Mucosa of rectum (tissue), 2 donors: ENCODE results near the gene ERLEC1.
A peak's percentile ranks its signal among the peaks of the same experiment; 100 is the strongest.
"Not testable (repeated sequence)": the region's sequence is repeated elsewhere in the genome, so short reads cannot be mapped to it uniquely, and the experiment has no call there.

Source experiments
- H3K27ac ChIP-seq, 2 donors: one replicate each; pipeline ENCODE4 v1.7.0; 2013; ENCODE audit warnings: inconsistent platforms in 2 of 2, low read depth in 2 of 2, low read length in 2 of 2
- H3K27me3 ChIP-seq, 2 donors: one replicate each; pipeline ENCODE4 v1.7.0; 2013; ENCODE audit warnings: low read length in 2 of 2; ENCODE audit not compliant: control insufficient read depth in 2 of 2, insufficient read depth in 2 of 2
- H3K36me3 ChIP-seq, 2 donors: one replicate each; pipeline ENCODE4 v1.7.0; 2013; ENCODE audit warnings: low read length in 2 of 2; ENCODE audit not compliant: control insufficient read depth in 2 of 2, insufficient read depth in 2 of 2
- H3K4me1 ChIP-seq, 2 donors: one replicate each; pipeline ENCODE4 v1.7.0; 2013; ENCODE audit warnings: low read length in 2 of 2, mild to moderate bottlenecking in 1 of 2; ENCODE audit not compliant: control insufficient read depth in 2 of 2, insufficient read depth in 2 of 2
- H3K4me3 ChIP-seq, 2 donors: one replicate each; pipeline ENCODE4 v1.7.0; 2013; ENCODE audit warnings: low read length in 2 of 2
- H3K9ac ChIP-seq, 2 donors: one replicate each; pipeline ENCODE4 v1.7.0; 2013; ENCODE audit warnings: low read length in 2 of 2, low read depth in 1 of 2, mild to moderate bottlenecking in 1 of 2
- H3K9me3 ChIP-seq, 2 donors: one replicate each; pipeline ENCODE4 v1.7.0; 2013; ENCODE audit warnings: low read length in 2 of 2; ENCODE audit not compliant: control insufficient read depth in 2 of 2
- donor health status: healthy.
- donor health status: Normal muscosa, but diverticular disease.

ERLEC1 gene

DNA sequence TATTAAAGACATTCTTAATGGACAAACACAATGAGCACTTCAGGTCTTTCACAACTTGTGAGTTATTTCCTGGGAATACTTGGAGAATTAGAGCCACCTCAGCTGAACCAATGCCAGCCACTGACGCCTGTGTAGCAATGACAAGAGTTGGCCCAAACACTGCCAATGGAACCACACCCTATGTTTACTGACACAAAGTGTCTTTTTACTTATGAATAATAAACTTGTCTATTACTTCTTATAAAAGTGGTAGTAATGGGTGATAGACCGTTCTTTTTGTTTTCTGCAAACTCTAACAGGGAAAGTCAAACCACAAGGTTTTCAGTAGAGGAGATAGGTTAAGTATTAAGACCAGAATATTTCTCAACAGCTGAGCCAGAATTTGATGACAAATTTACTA is 31.7 kb upstream of the ERLEC1 start:
- Histone ChIP-seq H3K27ac (no peak overlapping the region), H3K4me1 (no peaks in the 10 kb centered on the region), H3K9me3 (no peaks in the 10 kb centered on the region), H3K36me3 (peaks cover 6% of the 10 kb centered on the region in 2 donors), H3K9ac (no peak overlapping the region), H3K27me3 (no peaks in the 10 kb centered on the region), H3K4me3 (no peak overlapping the region)

DNA sequence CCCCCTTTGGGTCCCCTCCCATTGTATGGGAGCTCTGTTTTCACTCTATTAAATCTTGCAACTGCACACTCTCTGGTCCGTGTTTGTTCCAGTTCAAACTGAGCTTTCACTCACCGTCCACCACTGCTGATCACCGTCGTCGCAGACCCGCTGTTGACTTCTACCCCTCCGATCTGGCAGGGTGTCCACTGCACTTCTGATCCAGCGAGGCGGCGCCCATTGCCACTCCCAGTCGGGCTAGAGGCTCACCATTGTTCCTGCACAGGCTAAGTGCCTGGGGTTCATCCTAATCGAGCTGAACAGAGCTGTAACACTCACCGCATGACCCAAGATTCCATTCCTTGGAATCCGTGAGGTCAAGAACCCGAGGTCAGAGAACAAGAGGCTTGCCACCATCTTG is 30.2 kb upstream of the ERLEC1 start:
- Histone ChIP-seq H3K27me3 (no peaks in the 10 kb centered on the region), H3K4me3 (no peak overlapping the region), H3K9ac (no peak overlapping the region), H3K9me3 (no peaks in the 10 kb centered on the region), H3K36me3 (peaks cover 4 to 6% of the 10 kb centered on the region in 2 donors), H3K4me1 (no peaks in the 10 kb centered on the region), H3K27ac (no peak overlapping the region)

- not testable (repeated sequence) for H3K4me3 ChIP-seq, H3K27ac ChIP-seq, H3K9ac ChIP-seq, H3K4me1 ChIP-seq, H3K9me3 ChIP-seq, H3K36me3 ChIP-seq, H3K27me3 ChIP-seq
Observed at GRCh38 chr2:53757206-53757605, 29.6 kb upstream of the ERLEC1 start.

GRCh38 chr2:53765767-53766166 is 21.1 kb upstream of the ERLEC1 start:
- no peak overlapping the region for H3K9ac ChIP-seq
- H3K36me3 ChIP-seq: peaks cover 0 to 4% of the 10 kb centered on the region in 2 donors
- no peaks in the 10 kb centered on the region for H3K9me3 ChIP-seq
- no peaks in the 10 kb centered on the region for H3K27me3 ChIP-seq
- H3K27ac ChIP-seq: no peak overlapping the region
- no peak overlapping the region for H3K4me3 ChIP-seq
- peaks cover 5 to 10% of the 10 kb centered on the region in 2 donors for H3K4me1 ChIP-seq

DNA sequence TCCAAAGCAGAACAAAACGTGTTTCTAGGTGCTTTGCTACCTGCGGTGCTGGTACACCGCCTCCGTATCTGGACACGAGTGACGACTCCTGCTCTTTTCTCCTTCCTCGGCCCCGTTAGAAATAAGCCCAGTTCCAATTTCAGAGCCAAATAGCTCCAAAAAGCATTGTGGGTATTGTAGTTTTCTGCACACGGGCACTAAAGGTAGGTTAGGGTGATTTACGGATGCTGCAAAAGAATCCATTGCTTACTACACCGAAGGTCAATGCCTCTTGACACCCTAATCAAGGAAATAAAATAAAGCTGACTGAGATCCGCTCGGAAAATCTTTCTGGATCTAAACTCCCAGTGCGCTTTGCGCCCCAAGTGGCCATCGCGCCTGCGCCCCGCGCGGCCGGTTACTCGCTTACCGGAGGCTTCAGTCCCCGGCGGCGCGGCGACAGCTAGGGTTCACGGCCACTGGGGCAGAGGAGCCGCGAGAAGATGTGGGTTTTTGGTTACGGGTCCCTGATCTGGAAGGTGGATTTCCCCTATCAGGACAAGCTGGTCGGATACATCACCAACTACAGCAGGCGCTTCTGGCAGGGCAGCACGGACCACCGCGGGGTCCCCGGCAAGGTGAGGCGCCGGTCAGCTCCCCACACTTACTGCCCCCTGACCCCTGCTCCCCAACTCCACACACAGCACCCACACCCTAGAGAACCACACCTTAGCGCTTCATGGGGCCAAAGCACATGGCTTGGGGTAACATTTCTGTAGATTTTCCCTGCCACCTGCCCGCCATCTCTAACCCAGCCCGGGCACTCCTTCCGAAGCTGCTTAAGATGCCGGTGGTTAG is 19.2 kb upstream of the ERLEC1 start, which contains the start of gene CHAC2:
CHAC2 (plus strand) TSS at position 400 of the 837 bp plus-strand sequence; CDS start at position 483, 83 bp downstream.
- Histone ChIP-seq H3K9me3 (no peaks in the 10 kb centered on the region), H3K4me3 (peak within 1 kb of the TSS; percentile 77 to 91), H3K4me1 (peaks cover 5 to 10% of the 10 kb centered on the region in 2 donors), H3K27me3 (no peaks in the 10 kb centered on the region), H3K9ac (peak within 1 kb of the TSS; percentile 68 to 72), H3K36me3 (peaks cover 0 to 4% of the 10 kb centered on the region in 2 donors), H3K27ac (peak within 1 kb of the TSS; percentile 45 to 72)

DNA sequence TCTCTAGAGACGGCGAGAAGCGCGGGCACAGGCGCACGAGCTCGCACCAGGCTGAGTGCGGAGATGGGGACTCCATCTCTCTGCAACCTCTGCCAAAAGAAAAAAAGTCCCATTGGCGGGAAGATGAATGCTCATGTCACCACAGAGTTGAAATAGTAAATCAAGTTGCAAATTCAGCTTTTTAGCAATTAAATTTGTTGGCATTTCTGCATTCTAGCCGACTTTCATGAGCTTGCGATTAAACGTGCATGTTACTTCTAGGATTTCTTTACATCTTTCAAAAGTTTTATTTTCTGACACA is 18.7 kb upstream of the ERLEC1 start:
- peaks cover 5 to 10% of the 10 kb centered on the region in 2 donors for H3K4me1 ChIP-seq
- peak overlapping the region; percentile 68 to 72 for H3K9ac ChIP-seq
- no peaks in the 10 kb centered on the region for H3K9me3 ChIP-seq
- no peaks in the 10 kb centered on the region for H3K27me3 ChIP-seq
- peak overlapping the region; percentile 7 to 72 for H3K27ac ChIP-seq
- H3K4me3 ChIP-seq: peak overlapping the region; percentile 77 to 91
- H3K36me3 ChIP-seq: peaks cover 0 to 2% of the 10 kb centered on the region in 2 donors

DNA sequence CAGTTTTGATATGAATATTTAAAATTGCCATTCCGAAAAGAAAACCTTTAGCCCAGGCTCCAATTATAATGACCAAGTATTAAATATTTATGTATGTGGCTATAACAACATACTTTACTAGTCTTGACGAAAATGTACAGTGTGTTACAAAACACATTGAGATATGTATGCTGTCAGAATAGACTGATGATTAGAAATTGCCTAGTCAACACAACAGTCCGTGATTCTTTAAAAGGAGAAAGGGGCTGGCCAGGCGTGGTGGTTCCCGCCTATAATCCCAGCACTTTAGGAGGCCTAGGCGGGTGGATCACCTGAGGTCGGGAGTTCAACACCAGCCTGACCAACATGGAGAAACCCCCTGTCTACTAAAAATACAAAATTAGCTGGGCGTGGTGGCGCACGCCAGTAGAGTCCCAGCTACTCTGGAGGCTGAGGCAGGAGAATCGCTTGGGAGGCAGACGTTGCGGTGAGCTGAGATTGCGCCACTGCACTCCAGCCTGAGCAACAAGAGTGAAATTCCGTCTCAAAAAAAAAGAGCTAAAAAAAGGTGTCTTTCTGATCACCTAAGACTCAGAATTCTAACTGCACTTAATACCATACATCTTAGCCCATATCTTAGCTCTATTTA is 17.4 kb upstream of the ERLEC1 start:
- no peak overlapping the region for H3K9ac ChIP-seq
- H3K9me3 ChIP-seq: no peaks in the 10 kb centered on the region
- H3K4me3 ChIP-seq: no peak overlapping the region
- H3K36me3 ChIP-seq: no peaks in the 10 kb centered on the region
- H3K27me3 ChIP-seq: no peaks in the 10 kb centered on the region
- no peak overlapping the region for H3K27ac ChIP-seq
- peaks cover 5 to 8% of the 10 kb centered on the region in 2 donors for H3K4me1 ChIP-seq

DNA sequence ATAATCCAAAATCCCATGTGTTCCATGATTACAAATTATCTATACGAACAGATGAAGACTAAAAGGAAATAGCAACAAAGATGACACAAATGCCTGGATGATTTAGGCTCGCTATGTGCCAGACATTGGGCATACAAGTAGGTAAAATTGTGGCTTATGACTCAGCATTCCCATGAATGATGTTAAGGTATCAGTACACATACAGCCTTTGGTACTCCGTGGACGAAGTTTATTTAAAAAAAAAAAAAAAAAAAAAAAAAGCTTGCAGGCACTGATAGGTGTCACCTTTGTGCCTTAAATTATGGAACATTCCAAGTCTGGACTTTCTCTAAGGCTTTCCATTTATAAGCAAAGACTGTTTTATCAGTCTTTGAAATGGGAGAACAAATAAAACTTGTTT is 16.6 kb upstream of the ERLEC1 start:
- Histone ChIP-seq H3K9ac (no peak overlapping the region), H3K4me3 (no peak overlapping the region), H3K36me3 (no peaks in the 10 kb centered on the region), H3K4me1 (peaks cover 3 to 5% of the 10 kb centered on the region in 2 donors), H3K27ac (no peak overlapping the region), H3K9me3 (no peaks in the 10 kb centered on the region), H3K27me3 (no peaks in the 10 kb centered on the region)

- H3K27me3 ChIP-seq: no peaks in the 10 kb centered on the region
- no peak overlapping the region for H3K4me3 ChIP-seq
- H3K9me3 ChIP-seq: no peaks in the 10 kb centered on the region
- H3K36me3 ChIP-seq: peaks cover 0 to 4% of the 10 kb centered on the region in 2 donors
- no peak overlapping the region for H3K9ac ChIP-seq
- H3K27ac ChIP-seq: no peak overlapping the region
- H3K4me1 ChIP-seq: no peaks in the 10 kb centered on the region
Observed at GRCh38 chr2:53777134-53777533, 9.7 kb upstream of the ERLEC1 start.

GRCh38 chr2:53778536-53779162 is 8.2 kb upstream of the ERLEC1 start:
- Histone ChIP-seq H3K4me3 (no peak overlapping the region), H3K36me3 (peaks cover 0 to 5% of the 10 kb centered on the region in 2 donors), H3K4me1 (no peaks in the 10 kb centered on the region), H3K27ac (no peak overlapping the region), H3K27me3 (no peaks in the 10 kb centered on the region), H3K9ac (no peak overlapping the region), H3K9me3 (no peaks in the 10 kb centered on the region)
